T-helper 2 cell (primary cell): Measurements from ENCODE around the gene SOX30.
"Not testable (repeated sequence)": the region's sequence is repeated elsewhere in the genome, so short reads cannot be mapped to it uniquely, and the experiment has no call there.

Experiments used
- DNase-seq, 5 experiments: peaks; one replicate each; pipeline versions ENCODE4 v3.0.0 to v3.0.0-alpha.2; 2012 to 2022
- total RNA-seq, 2 donors: gene quantifications; one replicate each; lab custom pipeline; 2026; lab: John Stamatoyannopoulos, UW

The SOX30 gene
- 0 to 0.07 reads per million in 2 donors for total RNA-seq

DNA sequence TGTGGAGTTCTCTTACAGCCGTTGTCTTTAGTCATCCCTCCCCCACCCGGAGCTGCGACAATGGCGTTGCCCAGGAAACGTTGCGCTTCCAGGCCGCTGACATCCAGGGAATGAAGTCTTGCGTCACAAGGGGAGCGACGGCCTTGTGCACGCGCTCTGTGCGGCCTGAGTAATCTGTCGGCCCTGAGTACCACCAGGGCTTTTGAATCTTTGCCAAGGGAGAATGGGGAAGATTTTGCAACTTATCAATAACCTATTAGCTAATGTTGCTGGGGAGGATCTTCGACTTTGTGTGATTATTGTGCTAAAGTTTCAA, at the start of gene SOX30:
SOX30 (minus strand) TSS at position 62 of the 316 bp plus-strand sequence. CDS start 360 bp downstream, outside the sequence.
- DNase-seq: no peak

DNA sequence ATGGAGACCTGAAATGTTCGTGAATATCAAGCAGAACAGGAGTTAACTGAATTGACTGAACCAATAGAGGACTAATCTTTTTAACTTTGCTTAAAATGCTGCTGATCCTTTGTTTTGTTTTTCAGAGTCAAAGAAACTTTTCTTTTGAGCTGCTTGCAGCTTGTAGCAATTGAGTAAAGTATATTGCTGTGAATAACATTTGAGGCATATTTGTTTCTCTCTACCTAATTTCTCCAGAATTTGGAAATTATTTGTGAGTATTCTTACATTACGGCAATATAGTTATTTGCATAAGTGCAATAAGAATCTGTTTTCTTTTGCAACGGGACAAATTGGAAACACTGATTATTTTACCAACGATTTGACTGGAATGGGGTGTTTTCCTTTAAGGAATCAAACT, 46.4 kb upstream of the SOX30 start:
- not testable (repeated sequence) for DNase-seq

DNA sequence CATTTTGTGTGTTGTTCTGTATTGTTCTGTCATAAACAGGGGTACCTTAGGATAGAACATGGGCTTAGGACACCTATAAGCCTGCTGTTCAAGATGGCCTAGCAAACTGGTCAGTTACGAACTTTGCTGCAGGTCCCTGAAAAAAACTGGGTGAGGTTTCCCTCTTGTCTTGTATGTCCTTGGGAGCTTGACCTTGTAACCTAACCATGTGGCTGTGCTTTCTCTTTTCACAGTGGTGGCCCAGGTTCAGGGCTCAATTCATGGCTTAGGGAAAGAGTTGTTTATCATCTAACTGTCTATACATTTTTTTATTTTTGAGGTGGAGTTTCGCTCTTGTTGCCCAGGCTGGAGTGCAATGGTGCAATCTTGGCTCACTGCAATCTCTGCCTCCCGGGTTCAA, 43.9 kb upstream of the SOX30 start:
- DNase-seq: not testable (repeated sequence)

DNA sequence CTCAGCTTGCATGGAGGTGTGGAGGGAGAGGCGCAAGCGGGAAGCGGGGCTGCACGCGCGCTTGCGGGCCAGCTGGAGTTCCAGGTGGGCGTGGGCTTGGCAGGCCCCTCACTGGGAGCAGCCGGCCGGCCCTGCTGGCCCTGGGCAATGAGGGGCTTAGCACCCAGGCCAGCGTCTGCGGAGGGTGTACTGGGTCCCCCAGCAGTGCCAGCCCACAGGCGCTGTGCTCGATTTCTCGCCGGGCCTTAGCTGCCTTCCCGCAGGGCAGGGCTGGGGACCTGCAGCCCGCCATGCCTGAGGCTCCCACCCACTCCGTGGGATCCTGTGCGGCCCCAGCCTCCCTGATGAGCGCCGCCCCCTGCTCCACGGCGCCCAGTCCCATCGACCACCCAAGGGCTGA, 41.6 kb upstream of the SOX30 start:
- not testable (repeated sequence) for DNase-seq

DNA sequence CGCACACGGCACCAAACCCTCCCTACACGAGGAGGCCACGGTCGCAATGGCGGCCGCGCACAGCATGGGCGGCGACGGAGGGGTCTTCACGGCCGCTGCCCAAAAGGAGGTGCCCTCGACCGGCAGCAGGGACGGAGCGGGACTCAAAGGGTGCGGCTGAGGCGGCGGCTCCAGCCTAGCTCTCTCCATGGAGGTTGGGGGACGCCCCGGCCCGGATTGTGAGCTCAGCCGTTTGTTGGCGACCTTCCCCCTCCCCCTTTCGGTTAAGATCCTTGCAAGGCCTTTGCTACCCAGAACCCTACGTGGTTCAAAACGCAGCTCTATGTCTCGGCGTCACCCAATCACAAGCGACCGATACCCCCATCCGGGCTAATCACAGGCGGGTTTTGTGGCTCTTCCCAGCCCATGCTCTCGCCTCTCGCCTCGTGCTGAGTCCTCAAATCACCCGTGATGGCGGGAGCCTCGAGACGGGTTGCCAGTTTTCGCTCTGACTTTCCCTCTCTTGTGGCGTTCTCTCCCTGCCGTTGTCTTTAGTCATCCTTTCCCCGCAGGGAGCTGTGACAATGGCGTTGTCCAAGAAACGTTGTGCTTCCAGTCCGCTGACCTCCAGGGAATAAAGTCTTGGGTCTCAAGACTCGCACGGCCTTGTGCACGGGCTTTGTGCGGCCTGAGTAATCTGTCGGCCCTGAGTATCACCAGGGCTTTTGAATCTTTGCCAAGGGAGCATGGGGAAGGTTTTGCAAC, 38.6 kb upstream of the SOX30 start:
- DNase-seq: no peak

DNA sequence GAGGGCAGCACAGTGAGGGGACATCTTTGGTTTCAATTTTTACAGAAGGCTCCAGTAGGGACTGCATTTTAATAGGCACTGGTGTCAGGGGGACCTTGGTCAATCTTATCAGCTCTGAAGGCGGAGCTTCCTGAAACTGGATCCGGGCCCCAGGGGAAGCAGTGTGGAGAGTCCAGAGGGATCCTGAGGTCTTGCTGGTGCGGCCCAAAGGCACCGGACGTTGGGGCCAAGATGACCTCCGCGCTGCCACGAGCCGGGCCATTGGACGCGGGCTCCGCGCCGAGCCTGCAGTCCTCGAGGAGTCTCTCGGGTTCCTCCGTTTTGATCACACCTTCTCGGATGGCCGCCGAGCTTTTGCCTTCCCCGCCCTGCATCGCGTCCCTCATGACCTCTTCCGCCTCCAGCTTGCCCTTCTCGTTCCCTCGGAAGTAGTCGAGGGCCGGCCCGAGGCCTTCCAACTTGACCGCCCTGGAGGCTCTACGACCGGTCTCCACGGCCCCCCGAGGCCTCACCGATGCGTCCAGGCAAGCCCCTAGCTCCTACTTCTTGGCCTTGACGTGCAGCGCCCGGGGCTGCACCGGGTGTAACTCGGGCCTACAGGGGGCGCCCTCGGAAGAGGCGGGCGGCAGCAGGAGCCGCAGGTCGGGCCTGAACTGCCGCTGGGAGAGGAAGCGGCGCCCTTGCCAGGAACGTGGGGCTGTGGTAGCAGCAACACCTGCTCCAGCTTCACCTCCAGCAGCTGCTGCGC, 37.9 kb upstream of the SOX30 start:
- peak in 3 of 5 experiments; percentile 18 to 49 (median 22) for DNase-seq

DNA sequence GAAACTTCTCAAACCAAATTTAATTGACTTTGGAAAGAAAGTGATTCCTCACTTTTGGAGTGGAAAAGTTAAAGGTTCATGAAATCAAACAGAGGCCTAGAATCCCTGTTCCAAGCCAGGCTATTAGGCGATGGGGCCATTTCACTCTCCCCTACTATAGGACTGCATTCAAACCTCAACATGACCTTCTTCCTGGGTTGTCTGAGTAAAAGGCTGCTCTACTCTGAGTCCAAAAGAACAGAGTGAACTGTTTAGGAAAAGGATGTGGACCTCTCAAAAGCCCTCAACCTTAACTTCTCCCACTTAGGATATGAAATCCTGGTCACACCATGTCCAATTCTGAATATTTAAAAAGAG, 34.9 kb upstream of the SOX30 start:
- DNase-seq: no peak

DNA sequence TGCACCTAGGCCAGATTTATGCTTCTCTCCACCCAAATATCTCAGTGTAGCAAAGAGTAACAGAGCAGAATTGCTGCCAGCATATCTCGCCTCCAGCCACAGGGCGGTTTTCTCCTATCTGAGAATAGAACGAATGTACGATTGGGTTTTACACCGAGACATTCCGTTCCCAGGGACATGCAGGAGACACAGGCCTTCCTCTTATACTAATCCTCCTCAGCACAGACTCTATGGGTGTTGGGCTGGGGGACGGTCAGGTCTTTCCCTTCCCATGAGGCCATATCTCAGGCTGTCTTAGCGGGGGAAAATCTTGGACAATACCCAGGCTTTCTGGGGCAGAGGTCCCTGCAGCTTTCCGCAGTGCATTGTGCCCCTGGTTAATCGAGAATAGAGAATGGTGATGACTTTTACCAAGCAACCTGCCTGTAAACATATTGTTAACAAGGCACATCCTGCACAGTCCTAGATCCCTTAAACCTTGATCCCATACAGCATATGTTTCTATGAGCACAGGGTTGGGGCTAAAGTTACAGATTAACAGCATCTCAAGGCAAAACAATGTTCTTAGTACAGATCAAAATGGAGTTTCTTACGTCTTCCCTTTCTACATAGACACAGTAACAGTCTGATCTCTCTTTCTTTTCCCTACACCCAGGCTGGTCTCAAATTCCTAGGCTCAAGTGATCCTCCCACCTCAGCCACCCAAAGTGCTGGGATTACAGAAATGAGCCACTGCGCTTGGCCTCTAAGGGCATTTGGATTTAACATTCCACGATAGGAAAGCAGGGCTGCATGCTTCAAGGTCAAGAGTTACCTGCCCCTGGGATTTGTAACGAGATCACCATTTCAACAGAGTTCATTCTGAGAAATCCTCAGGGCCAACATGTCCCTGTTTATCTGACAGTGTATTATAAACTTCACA, 34.3 kb upstream of the SOX30 start:
- not testable (repeated sequence) for DNase-seq

DNA sequence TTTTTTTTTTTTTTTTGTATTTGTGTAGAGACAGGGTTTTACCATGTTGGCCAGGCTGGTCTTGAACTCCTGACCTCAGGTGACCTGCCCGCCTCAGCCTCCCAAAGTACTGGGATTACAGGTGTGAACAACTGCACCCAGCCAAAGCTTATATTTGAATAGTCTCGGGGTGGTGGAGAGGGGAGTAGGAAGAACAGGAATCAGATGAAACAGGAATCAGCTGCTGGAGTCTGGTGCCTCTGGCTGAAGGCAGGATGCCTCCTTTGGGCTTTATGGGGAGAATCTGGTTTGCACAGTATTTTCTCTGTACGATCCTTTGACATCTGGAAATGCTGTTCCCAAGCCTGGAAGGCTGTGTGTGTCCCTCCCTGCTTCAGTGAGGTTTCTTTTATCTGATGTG, 30.0 kb upstream of the SOX30 start:
- no peak for DNase-seq

DNA sequence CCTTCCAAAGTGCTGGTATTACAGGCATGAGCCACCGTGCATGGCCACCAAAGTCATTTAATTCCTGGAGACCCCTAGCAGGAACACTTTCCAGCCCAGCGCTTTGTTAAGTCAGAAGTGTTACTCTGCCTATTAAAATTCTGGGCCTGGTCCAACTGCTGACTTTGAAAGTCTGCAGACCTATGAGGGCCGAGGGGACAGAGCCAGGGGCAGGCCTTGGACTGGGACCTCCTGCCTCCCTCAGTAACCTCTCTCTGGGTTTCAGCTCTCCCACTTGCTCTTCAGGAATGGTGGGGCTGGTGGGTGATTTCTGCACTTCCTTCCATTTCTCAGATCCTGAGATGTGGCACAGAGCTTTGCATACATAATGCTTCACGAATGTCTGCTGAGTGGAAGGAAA, 28.8 kb upstream of the SOX30 start:
- DNase-seq: no peak

DNA sequence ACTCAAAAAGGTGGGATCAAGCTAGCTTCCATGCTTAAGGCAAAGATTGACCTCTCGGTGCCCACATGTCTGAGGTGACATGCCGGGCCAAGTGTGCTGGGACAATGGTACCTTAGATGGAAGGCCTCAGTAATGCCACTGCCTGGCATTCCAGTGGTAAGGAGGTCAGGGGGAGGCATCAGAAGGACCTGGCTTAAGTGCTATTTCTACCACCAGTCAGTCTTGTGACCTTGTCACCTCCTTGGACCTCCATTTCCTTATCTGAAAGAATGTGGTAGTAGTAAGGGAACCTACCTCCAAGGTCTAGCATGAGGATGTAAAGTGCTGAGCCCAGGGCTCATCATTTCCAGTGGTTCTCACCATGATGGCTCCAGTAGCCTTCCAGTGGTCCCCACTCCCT, 28.0 kb upstream of the SOX30 start:
- no peak for DNase-seq

DNA sequence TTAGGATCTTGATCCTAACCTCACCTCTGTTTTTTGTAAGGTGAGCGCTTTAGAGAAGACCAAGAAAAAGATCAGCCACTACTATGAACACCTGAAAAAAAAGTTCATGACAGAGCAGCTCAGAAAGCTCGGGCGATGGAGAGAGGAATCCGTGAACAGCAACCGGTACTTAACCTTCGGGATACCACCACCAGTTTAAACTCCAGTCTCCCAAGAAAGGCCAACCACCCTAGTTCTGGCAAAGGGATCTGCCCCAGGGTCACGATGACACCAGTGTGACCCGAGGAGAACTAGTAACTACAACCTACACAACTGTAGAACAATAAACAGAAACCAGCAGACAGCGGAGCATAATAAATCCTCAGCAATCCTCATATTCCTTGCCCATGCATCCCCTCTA, 27.6 kb upstream of the SOX30 start:
- no peak for DNase-seq

DNA sequence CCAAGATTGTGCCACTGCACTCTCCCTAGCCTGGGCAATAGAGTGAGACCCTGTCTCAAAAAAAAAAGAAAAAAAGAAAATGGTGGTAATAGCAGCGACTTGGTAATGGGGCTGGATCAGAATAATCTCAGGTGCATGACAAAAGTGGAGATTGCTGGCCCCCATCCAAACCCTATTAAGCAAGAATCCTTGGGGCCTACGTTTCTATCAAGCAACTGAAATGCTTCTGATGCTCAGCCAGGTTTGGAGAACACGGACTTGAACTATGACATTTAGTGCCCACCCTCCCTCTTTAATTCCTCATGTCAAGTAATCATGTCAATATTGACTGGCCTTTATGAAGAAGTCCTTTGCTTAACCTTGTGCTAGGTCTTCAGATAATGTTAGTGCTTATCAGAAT, 25.7 kb upstream of the SOX30 start:
- no peak for DNase-seq

DNA sequence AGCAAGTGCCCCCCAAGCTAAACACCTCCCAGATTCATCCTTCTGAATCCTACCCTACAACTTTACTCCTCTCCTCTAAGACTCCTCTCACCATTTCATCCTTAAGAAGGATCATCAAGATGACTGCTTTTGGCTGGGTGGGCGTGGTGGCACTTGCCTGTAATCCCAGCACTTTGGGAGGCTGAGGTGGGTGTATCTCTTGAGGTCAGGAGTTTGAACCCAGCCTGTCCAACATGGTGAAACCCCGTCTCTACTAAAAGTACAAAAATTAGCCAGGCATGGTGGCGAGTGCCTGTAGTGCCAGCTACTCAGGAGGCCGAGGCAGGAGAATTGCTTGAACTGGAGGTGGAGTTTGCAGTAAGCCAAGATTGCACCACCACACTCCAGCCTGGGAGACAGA, 22.1 kb upstream of the SOX30 start:
- DNase-seq: not testable (repeated sequence)

DNA sequence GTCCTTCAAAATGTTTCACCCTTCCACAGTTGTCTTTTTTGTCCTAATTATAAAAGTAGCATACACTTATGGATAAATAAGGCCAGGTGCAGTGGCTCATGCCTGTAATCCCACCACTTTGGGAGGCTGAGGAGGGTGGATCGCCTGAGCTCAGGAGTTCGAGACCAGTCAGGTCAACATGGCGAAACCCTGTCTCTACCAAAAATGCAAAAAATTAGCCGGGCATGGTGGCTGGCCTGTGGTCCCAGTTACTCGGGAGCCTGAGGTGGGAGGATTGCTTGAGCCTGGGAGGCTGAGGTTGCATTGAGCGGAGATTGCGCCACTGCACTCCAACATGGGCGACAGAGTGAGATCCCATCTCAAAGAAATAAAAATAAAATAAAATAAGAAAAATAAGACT, 20.7 kb upstream of the SOX30 start:
- DNase-seq: no peak

DNA sequence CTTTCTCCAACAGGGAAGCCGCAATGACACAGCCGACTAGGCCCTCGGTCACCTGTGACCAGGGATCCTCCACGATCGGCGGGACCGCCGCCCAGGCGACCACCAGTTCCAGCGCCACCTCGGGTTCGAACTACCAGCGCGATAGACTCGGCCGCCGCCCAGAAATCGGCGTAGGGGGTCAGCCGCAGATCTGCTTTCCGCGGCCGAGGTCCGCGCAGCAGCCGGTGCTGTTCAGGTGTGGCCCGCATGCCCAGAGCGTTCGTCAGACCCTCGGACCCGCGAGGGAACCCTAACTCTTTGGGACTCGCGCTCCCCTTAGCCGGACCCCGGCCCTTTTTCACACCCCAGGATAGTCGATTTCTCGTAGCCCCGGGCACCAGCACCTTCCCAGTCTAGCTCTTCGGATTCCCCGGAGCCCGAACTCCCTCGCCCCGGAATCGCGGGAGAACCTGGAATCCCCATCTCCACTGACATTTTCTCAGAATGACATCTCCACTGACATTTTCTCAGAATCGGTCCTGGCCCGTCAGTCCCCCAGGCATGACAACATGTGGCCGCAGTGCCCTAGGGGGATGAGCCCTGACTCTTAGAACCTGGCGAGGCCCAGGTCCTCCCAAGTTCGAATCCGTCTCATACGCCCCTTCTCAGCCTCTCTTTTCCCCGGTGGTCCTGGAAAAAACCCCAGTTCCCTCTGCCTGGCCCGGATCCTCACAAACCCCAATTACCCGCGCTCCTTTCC, 19.5 kb upstream of the SOX30 start:
- no peak for DNase-seq

DNA sequence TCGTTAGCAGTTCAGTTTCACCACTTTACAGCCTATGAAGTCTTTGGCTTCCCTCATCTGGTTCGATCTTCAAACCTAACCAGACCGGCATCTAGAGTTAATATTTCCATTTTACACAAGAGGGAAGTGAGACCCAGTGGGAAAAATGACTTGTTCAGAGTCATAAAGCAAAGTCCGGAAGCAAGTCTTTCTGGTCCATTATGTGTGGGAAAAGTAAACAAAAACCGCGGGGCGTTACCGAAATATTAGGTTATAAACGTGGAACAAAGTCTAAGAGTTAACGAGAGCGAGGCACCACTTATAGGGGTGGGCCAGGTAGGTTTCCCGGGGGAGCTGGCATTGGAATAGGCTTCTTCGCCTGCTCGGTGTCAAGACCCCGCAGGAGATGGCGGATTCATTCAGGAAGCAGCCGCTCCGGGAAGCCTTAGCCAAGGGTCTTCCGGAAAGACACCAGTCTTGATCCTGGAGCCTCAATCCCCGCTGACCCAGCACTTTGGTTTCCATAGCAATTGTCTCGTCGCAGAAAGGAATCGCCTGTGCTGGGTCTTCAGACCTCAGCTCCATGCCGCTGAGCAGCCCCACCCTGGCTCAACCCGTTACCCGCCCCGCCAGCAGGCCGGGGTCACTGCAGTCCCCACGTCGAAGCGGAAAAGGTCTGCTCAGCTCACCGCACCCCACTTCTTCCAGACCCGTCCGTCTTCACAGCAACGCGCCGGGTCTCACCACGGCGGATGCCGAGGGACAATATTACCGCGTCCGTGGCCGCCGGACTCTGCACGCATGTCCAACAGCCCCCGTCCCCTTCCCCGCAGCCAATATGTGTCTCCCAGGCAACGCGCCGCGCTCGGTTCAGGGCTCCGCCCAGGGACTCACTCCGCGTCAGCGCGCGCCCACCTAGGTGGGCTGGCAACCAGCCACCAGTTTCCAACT, 18.7 kb upstream of the SOX30 start, which contains the start of gene C5orf52:
C5orf52 (plus strand) TSS at position 872 of the 930 bp plus-strand sequence. CDS start 82 bp downstream, outside the sequence.
- peak in 1 of 5 experiments; percentile 20 for DNase-seq

DNA sequence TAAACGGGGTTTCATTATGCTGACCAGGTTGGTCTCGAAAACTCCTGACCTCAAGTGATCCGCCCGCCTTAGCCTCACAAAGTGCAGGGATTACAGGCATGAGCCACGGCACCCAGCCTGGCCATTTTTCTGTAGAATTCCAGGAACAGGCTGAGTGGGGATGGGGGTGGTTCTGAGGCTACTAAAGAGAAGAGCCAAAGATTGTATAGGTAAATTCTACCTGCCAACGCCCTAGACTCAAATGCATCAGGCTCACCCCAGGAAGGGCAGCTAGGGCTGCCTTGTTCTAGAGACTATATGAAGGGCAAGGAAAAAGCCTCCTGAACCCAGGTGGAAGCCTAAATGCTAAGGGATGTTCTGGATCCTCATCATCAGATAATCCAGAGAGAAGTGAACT, 17.5 kb upstream of the SOX30 start:
- no peak for DNase-seq

DNA sequence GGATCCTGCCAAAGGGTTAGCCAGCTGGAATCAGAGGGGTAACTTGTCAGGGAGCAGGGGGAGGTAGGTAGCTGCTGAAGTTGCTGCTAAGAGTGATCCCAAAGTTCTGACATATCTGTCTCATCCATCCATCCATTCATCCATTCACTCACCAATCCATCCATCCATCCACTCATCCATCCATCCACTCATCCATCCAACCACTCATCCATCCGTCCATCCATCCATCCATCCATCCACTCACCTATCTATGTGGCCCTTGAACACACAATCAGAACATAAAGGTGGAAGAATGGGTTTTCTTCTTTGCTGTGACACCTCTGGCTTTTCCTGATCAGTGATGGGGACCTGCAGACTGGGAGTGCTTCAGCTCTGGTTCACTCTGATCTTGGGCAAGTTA, 16.1 kb upstream of the SOX30 start:
- no peak for DNase-seq

DNA sequence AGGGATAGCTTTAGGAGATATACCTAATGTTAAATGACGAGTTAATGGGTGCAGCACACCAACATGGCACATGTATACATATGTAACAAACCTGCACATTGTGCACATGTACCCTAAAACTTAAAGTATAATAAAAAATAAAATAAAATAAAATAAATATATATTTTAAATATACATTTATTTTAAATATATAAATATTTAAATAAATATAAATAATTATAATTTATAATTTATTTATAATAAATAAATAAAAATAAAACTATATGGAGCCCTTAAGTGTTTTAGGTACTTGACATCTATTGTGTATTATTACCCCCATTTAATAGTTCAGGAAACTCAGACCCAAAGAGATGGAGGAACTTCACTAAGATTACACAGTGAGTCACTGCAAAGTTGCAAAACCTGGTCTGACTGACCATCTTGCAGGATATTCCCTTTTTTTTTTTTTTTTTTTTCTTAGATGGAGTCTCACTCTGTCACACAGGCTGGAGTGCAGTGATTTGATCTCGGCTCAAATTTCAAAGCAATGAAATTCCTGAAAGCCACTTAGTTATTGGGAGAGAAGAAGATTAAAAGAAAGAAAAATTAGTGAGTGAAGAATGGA, 13.3 kb upstream of the SOX30 start:
- DNase-seq: no peak
